GM06990 (cell line): ENCODE measurements around the gene CACNA1F.

ENCODE experiments used
- DNase-seq: peaks from one replicate; pipeline ENCODE4 v3.0.0-alpha.2; 2011; ENCODE audit not compliant: insufficient read length; ENCODE audit errors: extremely low read depth
- H3K27me3 ChIP-seq: replicated peaks from 2 replicates; pipeline ENCODE4 v1.6.0; 2011; ENCODE audit warnings: low read length; ENCODE audit not compliant: control insufficient read depth, insufficient read depth
- H3K36me3 ChIP-seq: 2 replicates; pipeline ENCODE4 v1.5.1; 2011; ENCODE audit warnings: low read length; ENCODE audit not compliant: control insufficient read depth, insufficient read depth
- H3K4me3 ChIP-seq: replicated peaks from 2 replicates; pipeline ENCODE4 v1.5.1; 2011; ENCODE audit warnings: low read depth, mild to moderate bottlenecking, control low read depth, low read length
- TF ChIP-seq, protein P1 (sequence below): IDR thresholded peaks from 2 replicates; pipeline ENCODE4 v1.5.1; 2011; ENCODE audit warnings: low read length, control low read depth, mild to moderate bottlenecking, inconsistent platforms; ENCODE audit not compliant: insufficient read depth, poor library complexity, severe bottlenecking

Gene CACNA1F

DNA sequence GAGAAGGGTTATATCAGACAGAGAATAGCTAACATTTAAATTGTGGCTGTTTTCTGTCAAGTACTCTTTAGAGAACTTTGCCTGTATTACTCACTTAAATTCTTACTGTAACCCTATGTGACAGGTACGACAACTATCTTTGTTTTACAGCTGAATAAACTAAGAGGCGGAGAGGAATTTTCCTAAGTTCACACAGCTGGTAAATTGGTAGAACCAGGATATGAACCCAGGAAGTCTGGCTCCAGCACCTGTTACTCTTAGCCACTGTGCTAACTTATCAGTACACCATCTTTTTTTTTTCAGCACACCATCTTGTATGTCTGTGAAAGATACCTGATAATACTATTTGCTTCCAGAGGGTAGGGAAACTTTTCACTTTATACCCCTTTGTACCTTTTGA lies 31.1 kb downstream of the CACNA1F start:
- H3K36me3 ChIP-seq = no peaks in the 10 kb centered on the region
- DNase-seq = no peak
- TF ChIP-seq, protein P1, sequence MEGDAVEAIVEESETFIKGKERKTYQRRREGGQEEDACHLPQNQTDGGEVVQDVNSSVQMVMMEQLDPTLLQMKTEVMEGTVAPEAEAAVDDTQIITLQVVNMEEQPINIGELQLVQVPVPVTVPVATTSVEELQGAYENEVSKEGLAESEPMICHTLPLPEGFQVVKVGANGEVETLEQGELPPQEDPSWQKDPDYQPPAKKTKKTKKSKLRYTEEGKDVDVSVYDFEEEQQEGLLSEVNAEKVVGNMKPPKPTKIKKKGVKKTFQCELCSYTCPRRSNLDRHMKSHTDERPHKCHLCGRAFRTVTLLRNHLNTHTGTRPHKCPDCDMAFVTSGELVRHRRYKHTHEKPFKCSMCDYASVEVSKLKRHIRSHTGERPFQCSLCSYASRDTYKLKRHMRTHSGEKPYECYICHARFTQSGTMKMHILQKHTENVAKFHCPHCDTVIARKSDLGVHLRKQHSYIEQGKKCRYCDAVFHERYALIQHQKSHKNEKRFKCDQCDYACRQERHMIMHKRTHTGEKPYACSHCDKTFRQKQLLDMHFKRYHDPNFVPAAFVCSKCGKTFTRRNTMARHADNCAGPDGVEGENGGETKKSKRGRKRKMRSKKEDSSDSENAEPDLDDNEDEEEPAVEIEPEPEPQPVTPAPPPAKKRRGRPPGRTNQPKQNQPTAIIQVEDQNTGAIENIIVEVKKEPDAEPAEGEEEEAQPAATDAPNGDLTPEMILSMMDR = no peak
- H3K27me3 ChIP-seq = no peaks in the 10 kb centered on the region
- H3K4me3 ChIP-seq = no peak overlapping the region

DNA sequence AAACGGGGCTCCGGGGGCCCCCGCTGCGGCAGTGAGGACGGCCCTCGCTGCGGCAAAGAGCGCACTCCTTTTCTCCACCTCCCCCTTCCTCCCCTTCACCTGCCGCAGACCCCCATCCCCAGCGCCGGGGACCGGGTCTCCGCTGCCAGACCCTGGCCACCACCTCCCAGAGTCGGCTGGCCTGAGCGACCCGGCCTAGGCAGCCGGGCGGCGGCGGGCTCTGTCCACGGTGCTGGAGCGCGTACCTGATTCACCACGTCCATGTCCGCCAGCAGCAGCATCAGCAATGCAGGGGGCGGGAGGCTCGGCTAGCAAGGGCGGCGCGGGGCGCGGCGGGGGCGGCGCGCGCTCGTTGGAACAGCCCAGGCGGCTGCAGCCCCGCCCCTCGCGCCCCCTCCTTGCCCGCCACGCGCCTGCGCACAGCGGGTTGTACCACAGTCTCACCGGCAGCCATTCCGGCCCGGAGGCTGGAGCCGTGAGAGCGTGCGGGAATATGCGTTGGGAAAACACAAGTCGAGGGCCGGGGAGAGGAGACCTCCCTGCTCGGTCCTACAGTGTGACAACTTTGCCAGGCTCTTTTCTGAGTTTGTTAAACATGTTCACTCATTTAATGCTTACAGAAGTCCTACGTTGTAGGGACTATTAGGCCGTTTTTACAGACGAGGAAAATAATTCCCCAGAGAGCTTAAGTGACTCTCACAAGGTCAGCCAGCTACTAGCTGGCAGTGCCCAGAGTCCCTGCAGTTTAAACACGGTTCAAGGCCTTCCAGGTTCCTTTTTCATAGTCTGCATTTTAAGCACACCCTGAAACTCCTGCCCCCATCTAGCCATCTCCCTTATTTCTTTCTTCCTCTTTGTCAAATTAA lies 33.0 kb downstream of the CACNA1F start, which contains the start of gene SYP:
Gene SYP, minus strand, starts transcription at position 288 of the 866 bp plus-strand sequence. Its CDS starts 7 bp downstream, at position 281.
- TF ChIP-seq, protein P1 = no peak
- H3K27me3 ChIP-seq = no peaks in the 10 kb centered on the region
- no peaks in the 10 kb centered on the region for H3K36me3 ChIP-seq
- peak; percentile 88 for DNase-seq
- peak within 1 kb of the TSS; percentile 47 for H3K4me3 ChIP-seq

DNA sequence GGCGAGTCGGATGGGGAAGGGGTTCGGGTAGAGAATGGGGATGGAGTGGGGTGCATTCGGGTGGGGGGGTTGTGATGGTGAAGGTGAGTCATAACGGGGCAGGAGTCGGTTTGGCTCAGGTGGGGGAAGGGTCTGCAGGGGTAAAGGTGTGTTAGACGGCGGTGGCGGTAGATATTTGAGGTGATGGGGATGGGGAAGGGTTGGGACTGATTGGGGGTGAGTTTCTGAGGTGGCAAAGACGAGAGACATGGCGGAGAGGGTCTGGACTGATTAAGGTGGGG lies 33.9 kb downstream of the CACNA1F start:
- H3K36me3 ChIP-seq = no peaks in the 10 kb centered on the region
- H3K27me3 ChIP-seq = no peaks in the 10 kb centered on the region
- H3K4me3 ChIP-seq = no peak overlapping the region; the same call in 1 of the 2 replicates
- no peak for DNase-seq
- TF ChIP-seq, protein P1 = no peak

DNA sequence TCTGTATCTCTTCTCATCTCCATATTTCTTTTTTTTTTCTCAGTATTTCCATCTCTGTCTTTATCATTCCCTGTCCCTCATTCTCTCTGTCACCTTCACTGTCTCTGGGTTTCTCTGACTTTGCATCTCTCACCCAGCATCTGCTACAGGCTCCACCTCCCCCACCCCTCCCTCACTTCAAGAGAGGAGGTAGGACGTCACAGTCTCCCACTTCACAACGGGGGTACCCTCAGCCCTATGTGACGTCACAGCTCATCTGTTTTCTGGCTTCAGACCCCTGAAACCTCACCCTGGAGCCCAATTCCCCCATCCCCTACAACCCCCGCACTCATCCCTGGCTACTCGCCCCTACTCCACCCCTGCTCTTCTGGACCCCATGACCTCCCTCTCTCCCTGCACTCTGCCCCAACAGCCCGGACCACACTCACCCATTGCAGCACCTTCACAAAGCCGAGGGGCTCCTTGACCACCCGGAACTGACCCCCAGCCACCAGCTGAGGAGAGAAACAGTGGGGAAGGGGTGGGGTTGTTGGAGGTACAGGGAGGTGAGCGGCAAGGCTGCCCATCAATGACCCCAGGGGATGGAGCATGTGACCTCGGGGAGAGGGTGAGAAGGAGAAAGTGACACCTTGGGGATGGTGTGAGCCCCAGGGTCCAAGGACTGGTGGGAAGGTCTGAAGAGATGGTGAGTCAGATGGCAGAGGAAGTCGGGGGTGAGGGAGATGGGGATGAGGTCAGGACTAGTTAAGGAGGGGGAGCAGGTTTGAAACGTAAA lies 34.4 kb downstream of the CACNA1F start:
- TF ChIP-seq, protein P1 = no peak
- H3K36me3 ChIP-seq = no peaks in the 10 kb centered on the region
- no peak overlapping the region for H3K4me3 ChIP-seq
- no peaks in the 10 kb centered on the region for H3K27me3 ChIP-seq
- no peak for DNase-seq

DNA sequence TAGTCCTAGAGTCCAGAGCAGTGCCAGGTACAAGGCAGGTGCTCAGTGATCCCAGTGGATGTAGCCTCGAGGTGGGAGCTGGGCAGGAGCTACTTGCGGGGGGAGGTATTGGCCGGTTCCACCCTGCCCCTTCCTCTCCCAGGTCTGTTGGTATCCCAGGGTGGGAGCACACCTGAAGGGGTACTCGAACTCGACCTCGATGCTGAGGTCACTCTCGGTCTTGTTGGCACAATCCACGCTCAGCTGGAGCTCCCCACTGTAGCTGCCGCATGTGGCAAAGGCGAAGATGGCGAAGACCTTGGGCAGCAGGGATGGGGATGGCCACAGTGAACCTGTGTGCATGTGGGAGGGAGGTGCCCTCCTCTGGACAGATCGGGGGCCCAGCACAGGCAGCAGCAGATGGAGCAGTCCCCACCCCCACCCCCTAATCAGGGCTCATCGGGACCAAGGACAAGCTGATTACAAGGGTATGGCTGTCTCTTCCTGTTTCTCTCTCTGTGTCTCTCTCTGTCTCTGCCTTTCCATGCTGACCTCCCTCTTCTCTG lies 35.5 kb downstream of the CACNA1F start:
- H3K36me3 ChIP-seq = no peaks in the 10 kb centered on the region
- H3K27me3 ChIP-seq = no peaks in the 10 kb centered on the region
- no peak overlapping the region for H3K4me3 ChIP-seq
- TF ChIP-seq, protein P1 = no peak
- no peak for DNase-seq
